HepG2 (cell line): Measurements from ENCODE around the gene ACTN1. TPM values are rescaled to one million over a fixed set of nuclear protein-coding genes. Genes with fewer than 3 reads are reported as not detected.

Experiments used
- ATAC-seq: fragments of 200-7000 bp; cut with Tn5 transposase; 3 replicates; pipeline ENCODE4 v1.9.1; 2020; ENCODE audit warnings: mild to moderate bottlenecking, moderate library complexity
- BruUV-seq: library from RNA; stranded (reverse); fragments of 400-500 nt; replicated peaks from 2 replicates; lab custom pipeline; 2021; lab: Mats Ljungman, UMichigan
- CTCF ChIA-PET: fragments of 300-600 bp; formaldehyde crosslinking; extraction: SDS; loops from one replicate; lab custom pipeline; 2021; ENCODE audit warnings: low total read pairs, inconsistent platforms, low intra/inter-chr PET ratio; lab: Yijun Ruan, JAX
- POLR2A ChIA-PET: fragments of 350-600 bp; sonication (Branson Sonifier 250); formaldehyde crosslinking; loops from one replicate; lab custom pipeline; 2020; ENCODE audit warnings: antibody characterized with exemption, inconsistent platforms; lab: Yijun Ruan, JAX
- DNase-seq: peaks from one replicate; pipeline ENCODE4 v3.0.0-alpha.2; 2015; ENCODE audit warnings: low spot score
- FAIRE-seq: peaks from 3 replicates; lab custom pipeline; 2011; peaks lifted over from hg19 to GRCh38; lab: Jason Lieb, UNC
- H2AFZ ChIP-seq: one replicate; pipeline ENCODE4 v1.6.1; 2011; ENCODE audit warnings: low read length, inconsistent platforms
- H3K27ac ChIP-seq: fragments of 300-600 bp; 3 replicates; pipeline ENCODE4 v1.8.0; 2011; ENCODE audit warnings: mixed run types, mild to moderate bottlenecking, mixed read lengths, low read length, inconsistent platforms; ENCODE audit not compliant: insufficient read depth; ENCODE audit errors: extremely low read length
- H3K27me3 ChIP-seq, 2 experiments: fragments of 200-600 bp in 1 of 2; 2 replicates in 1 of 2; 3 replicates in 1 of 2; pipeline versions ENCODE4 v1.6.0 to v1.8.0; 2011; ENCODE audit warnings: low read length in 2 of 2, mild to moderate bottlenecking in 2 of 2, moderate library complexity in 2 of 2, inconsistent platforms in 1 of 2; ENCODE audit not compliant: insufficient read depth in 2 of 2, control insufficient read depth in 1 of 2
- H3K36me3 ChIP-seq, 2 experiments: fragments of 200-600 bp in 1 of 2; replicated peaks in 1 of 2; 2 replicates in 1 of 2; 3 replicates in 1 of 2; pipeline versions ENCODE4 v1.5.1 to v1.8.0; 2011; ENCODE audit warnings: low read length in 2 of 2, inconsistent platforms in 1 of 2; ENCODE audit not compliant: insufficient read depth in 2 of 2, control insufficient read depth in 1 of 2
- H3K4me1 ChIP-seq: 2 replicates; pipeline ENCODE4 v1.5.1; 2012; ENCODE audit warnings: low read length, inconsistent platforms; ENCODE audit not compliant: insufficient read depth
- H3K4me2 ChIP-seq: 2 replicates; pipeline ENCODE4 v1.6.0; 2011; ENCODE audit warnings: low read depth, low read length, inconsistent platforms
- H3K4me3 ChIP-seq, 3 experiments: fragments of 200-600 bp in 1 of 3; sonication (generic), shearing (Covaris generic) in 1 of 3; replicated peaks in 1 of 3; 2 replicates each; pipeline ENCODE4 v1.5.1; 2011 to 2016; ENCODE audit warnings: low read length in 3 of 3, inconsistent platforms in 2 of 3, low read depth in 2 of 3, mild to moderate bottlenecking in 2 of 3, control low read depth in 1 of 3, mixed read lengths in 1 of 3; ENCODE audit not compliant: insufficient read depth in 1 of 3
- H3K79me2 ChIP-seq: one replicate; pipeline ENCODE4 v1.6.1; 2011; ENCODE audit warnings: low read length, inconsistent platforms; ENCODE audit not compliant: insufficient read depth
- H3K9ac ChIP-seq: 2 replicates; pipeline ENCODE4 v1.6.0; 2011; ENCODE audit warnings: mild to moderate bottlenecking, low read depth, low read length, inconsistent platforms; ENCODE audit not compliant: insufficient read depth
- H3K9me3 ChIP-seq: 2 replicates; pipeline ENCODE4 v1.5.1; 2012; ENCODE audit warnings: mild to moderate bottlenecking, low read length
- H4K20me1 ChIP-seq: 2 replicates; pipeline ENCODE4 v1.6.0; 2011; ENCODE audit warnings: inconsistent platforms, mild to moderate bottlenecking, low read length, moderate library complexity; ENCODE audit not compliant: insufficient read depth
- FLYWCH1 ChIP-seq: sonication (generic); formaldehyde crosslinking; IDR thresholded peaks from 2 replicates; pipeline ENCODE4 v1.8.1; 2023; ENCODE audit warnings: mild to moderate bottlenecking, missing genetic modification reagents
- HNF4G ChIP-seq, 2 experiments: sonication (generic) in 1 of 2; formaldehyde crosslinking in 1 of 2; IDR thresholded peaks; 2 replicates each; pipeline versions ENCODE4 v1.4.0 to v1.6.1; 2011 to 2020; ENCODE audit warnings: borderline replicate concordance in 2 of 2, low read depth in 2 of 2, mild to moderate bottlenecking in 2 of 2, low read length in 1 of 2, missing genetic modification reagents in 1 of 2, moderate library complexity in 1 of 2
- MXD4 ChIP-seq: IDR thresholded peaks from 2 replicates; pipeline ENCODE4 v1.6.1; 2016; ENCODE audit warnings: mild to moderate bottlenecking, missing biosample characterization, missing genetic modification reagents
- NFRKB ChIP-seq: fragments of 450-650 bp; IDR thresholded peaks from 2 replicates; pipeline ENCODE4 v1.6.1; 2017
- POLR2AphosphoS5 ChIP-seq: IDR thresholded peaks from 2 replicates; pipeline ENCODE4 v1.6.1; 2012; ENCODE audit warnings: low read depth, low read length
- PRPF4 ChIP-seq: fragments of 200-400 bp; formaldehyde crosslinking; IDR thresholded peaks from 2 replicates; pipeline ENCODE4 v1.6.1; 2016; ENCODE audit warnings: low read length, low read depth; ENCODE audit not compliant: poor library complexity, severe bottlenecking
- RBM22 ChIP-seq: fragments of 200-400 bp; formaldehyde crosslinking; optimal IDR thresholded peaks from 2 replicates; pipeline ENCODE3; 2017; ENCODE audit warnings: mild to moderate bottlenecking, low read length, moderate library complexity
- TOE1 ChIP-seq: sonication (generic); formaldehyde crosslinking; IDR thresholded peaks from 2 replicates; pipeline ENCODE4 v1.4.0; 2020; ENCODE audit warnings: mild to moderate bottlenecking, missing genetic modification reagents
- ZFP90 ChIP-seq: sonication (generic); formaldehyde crosslinking; IDR thresholded peaks from 2 replicates; pipeline ENCODE4 v1.8.0; 2022; ENCODE audit warnings: missing genetic modification reagents, mild to moderate bottlenecking, inconsistent platforms, borderline replicate concordance
- ZNF10 ChIP-seq: sonication (generic); formaldehyde crosslinking; IDR thresholded peaks from 2 replicates; pipeline ENCODE4 v1.4.0; 2020; ENCODE audit warnings: mild to moderate bottlenecking, low read depth, missing genetic modification reagents, borderline replicate concordance
- ZNF329 ChIP-seq: sonication (generic); formaldehyde crosslinking; IDR thresholded peaks from 2 replicates; pipeline ENCODE4 v1.9.0; 2021; ENCODE audit warnings: low read depth, mild to moderate bottlenecking, missing genetic modification reagents
- ZNF781 ChIP-seq: sonication (generic); formaldehyde crosslinking; IDR thresholded peaks from 2 replicates; pipeline ENCODE4 v1.5.1; 2020; ENCODE audit warnings: borderline replicate concordance, mild to moderate bottlenecking, missing genetic modification reagents; ENCODE audit errors: not compliant biosample characterization
- WGBS: methylation state at CpG from one replicate; pipeline ENCODE4 v1.1.6; 2017; ENCODE audit warnings: low lambda C conversion rate; 5-methylcytosine and 5-hydroxymethylcytosine counted together
- in situ Hi-C: cut with HindIII; loops from 2 replicates; pipeline ENCODE4 v1.10.0; 2017; ENCODE audit warnings: low pct_unique_long_range_greater_than_20kb; ENCODE audit not compliant: extremely low pct_ligation_motif_present
- intact Hi-C: fragments of 100-400 bp; cut with micrococcal nuclease; formaldehyde crosslinking; loops from one replicate; pipeline ENCODE4 v1.10.0; 2022; ENCODE audit not compliant: unreplicated experiment
- polyA plus RNA-seq, 8 experiments: library from polyadenylated mRNA; depleted of rRNA in 3 of 8; stranded (reverse) in 7 of 8; unstranded in 1 of 8; fragments of >200 nt; fragmentation: Illumina TruSeq in 4 of 8; extraction: Trizol in 4 of 8; gene quantifications; 2 replicates each; pipeline versions ENCODE4 v1.2.1 to v1.2.3, GENCODE V29; 2011 to 2016; ENCODE audit warnings: low read depth in 4 of 8, missing spikeins in 1 of 8, mixed read lengths in 1 of 8; ENCODE audit not compliant: insufficient read depth in 1 of 8
- total RNA-seq, 5 experiments: library from RNA; depleted of rRNA; stranded (reverse); fragments of >200 nt; fragmentation: Illumina TruSeq; extraction: Trizol; gene quantifications; 2 replicates each; pipeline ENCODE4 v1.2.3, GENCODE V29; 2016; ENCODE audit warnings: low read depth in 1 of 5
- TF ChIP-seq, protein P1 (sequence below): sonication (generic); formaldehyde crosslinking; conservative IDR thresholded peaks from 2 replicates; pipeline ENCODE4 v1.8.1; 2023; ENCODE audit warnings: missing genetic modification reagents
- TF ChIP-seq, protein P2 (sequence below): sonication (generic); formaldehyde crosslinking; IDR thresholded peaks from 2 replicates; pipeline ENCODE4 v1.4.0; 2020; ENCODE audit warnings: missing genetic modification reagents

The ACTN1 gene
- total and polyA plus RNA-seq, 2 of the 13 experiments (the other 11 are each of a cell fraction or from before 2014, with no cell fraction given) = 58.6 to 162 TPM

DNA sequence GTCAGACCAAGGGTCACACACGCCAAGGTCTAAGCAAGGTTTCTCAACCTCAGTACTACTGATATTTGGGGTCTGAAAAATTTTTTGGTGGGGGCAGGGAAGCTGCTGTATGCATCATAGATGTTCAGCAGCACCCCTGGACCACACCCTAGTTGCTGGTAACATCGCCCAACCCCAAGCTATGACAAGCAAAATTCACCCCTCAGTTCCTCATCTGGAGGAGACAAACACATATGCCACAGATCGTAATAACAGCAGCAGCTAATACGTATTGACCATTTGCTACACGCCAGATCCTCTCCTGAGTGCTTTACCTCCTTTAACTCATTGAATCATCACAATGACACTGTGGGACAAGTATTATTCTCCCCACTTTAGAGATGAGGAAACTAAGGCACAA is 46.4 kb downstream of the ACTN1 start:
- FAIRE-seq = no peak
- Histone ChIP-seq H3K4me1 (peaks cover 69% of the 10 kb centered on the region), H3K27me3 (no peaks in the 10 kb centered on the region), H3K27ac (no peak overlapping the region), H2AFZ (no peak overlapping the region), H3K9ac (no peak overlapping the region), H4K20me1 (peaks cover 15% of the 10 kb centered on the region), H3K36me3 (peaks cover 22 to 23% of the 10 kb centered on the region in 2 experiments; a peak in 4 of 5 replicates), H3K9me3 (no peaks in the 10 kb centered on the region), H3K4me2 (no peak overlapping the region), H3K79me2 (peaks cover 97% of the 10 kb centered on the region), H3K4me3 (no peak overlapping the region)
- peak; percentile 91 for TF ChIP-seq RBM22
- TF ChIP-seq, protein P1, sequence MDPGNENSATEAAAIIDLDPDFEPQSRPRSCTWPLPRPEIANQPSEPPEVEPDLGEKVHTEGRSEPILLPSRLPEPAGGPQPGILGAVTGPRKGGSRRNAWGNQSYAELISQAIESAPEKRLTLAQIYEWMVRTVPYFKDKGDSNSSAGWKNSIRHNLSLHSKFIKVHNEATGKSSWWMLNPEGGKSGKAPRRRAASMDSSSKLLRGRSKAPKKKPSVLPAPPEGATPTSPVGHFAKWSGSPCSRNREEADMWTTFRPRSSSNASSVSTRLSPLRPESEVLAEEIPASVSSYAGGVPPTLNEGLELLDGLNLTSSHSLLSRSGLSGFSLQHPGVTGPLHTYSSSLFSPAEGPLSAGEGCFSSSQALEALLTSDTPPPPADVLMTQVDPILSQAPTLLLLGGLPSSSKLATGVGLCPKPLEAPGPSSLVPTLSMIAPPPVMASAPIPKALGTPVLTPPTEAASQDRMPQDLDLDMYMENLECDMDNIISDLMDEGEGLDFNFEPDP = no peak
- in situ Hi-C loops = no loop called here
- 95% methylated on average over 5 of the region's 5 CpGs for WGBS
- ChIA-PET POLR2A (no interaction called here), CTCF (no interaction called here)
- no peak for ATAC-seq
- no TSS peak for BruUV-seq
- intact Hi-C loops = no loop called here
- no peak for DNase-seq

DNA sequence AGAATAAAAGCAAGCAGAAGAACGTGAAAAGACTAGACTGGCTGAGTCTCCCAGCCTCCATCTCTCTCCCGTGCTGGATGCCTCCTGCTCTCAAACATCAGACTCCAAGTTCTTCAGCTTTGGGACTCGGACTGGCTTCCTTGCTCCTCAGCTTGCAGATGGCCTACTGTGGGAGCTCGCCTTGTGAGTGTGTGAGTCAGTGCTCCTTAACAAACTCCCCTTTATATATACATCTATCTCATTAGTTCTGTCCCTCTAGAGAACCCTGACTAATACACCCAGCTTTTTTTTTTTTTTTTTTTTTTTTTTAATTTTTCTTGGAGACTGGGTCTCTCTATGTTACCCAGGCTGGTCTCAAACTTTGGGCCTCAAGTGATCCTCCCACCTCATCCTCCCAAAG is 46.9 kb downstream of the ACTN1 start:
- POLR2A ChIA-PET = interaction anchor here (0.7 kb wide), 1 partner anchor 259 kb away, joined by 3 read pairs; the partner anchor contains the start of gene EXD2
- H3K9ac ChIP-seq = no peak overlapping the region
- peaks cover 64% of the 10 kb centered on the region for H3K4me1 ChIP-seq
- no peak overlapping the region for H2AFZ ChIP-seq
- no peak overlapping the region for H3K4me2 ChIP-seq
- CTCF ChIA-PET = no interaction called here
- H4K20me1 ChIP-seq = peaks cover 15% of the 10 kb centered on the region
- no peak for ATAC-seq
- H3K79me2 ChIP-seq = peaks cover 97% of the 10 kb centered on the region
- no peak overlapping the region for H3K27ac ChIP-seq
- FAIRE-seq = no peak
- WGBS = 93% methylated on average over 4 of the region's 4 CpGs
- no peaks in the 10 kb centered on the region for H3K27me3 ChIP-seq
- intact Hi-C loops (no loop called here), in situ Hi-C loops (no loop called here)
- peaks cover 22 to 26% of the 10 kb centered on the region in 2 experiments; a peak in 4 of 5 replicates for H3K36me3 ChIP-seq
- BruUV-seq = no TSS peak
- DNase-seq = no peak
- no peak overlapping the region for H3K4me3 ChIP-seq
- no peaks in the 10 kb centered on the region; the same call in 1 of the 2 replicates for H3K9me3 ChIP-seq
- TF ChIP-seq PRPF4 (no peak), ZNF10 (CRISPR knock-in tag) (no peak), FLYWCH1 (no peak), ZNF781 (CRISPR knock-in tag) (no peak), POLR2AphosphoS5 (no peak), NFRKB (no peak), MXD4 (CRISPR knock-in tag) (no peak), TOE1 (CRISPR knock-in tag) (no peak), ZNF329 (CRISPR knock-in tag) (no peak), HNF4G (IDR thresholded peaks at IDR 0.05; ENCODE audit: borderline replicate concordance, low read depth, low read length) (no peak), HNF4G (CRISPR knock-in tag; IDR thresholded peaks at IDR 0.05; ENCODE audit: borderline replicate concordance, low read depth) (no peak), ZFP90 (CRISPR knock-in tag) (no peak)
- TF ChIP-seq, protein P2, sequence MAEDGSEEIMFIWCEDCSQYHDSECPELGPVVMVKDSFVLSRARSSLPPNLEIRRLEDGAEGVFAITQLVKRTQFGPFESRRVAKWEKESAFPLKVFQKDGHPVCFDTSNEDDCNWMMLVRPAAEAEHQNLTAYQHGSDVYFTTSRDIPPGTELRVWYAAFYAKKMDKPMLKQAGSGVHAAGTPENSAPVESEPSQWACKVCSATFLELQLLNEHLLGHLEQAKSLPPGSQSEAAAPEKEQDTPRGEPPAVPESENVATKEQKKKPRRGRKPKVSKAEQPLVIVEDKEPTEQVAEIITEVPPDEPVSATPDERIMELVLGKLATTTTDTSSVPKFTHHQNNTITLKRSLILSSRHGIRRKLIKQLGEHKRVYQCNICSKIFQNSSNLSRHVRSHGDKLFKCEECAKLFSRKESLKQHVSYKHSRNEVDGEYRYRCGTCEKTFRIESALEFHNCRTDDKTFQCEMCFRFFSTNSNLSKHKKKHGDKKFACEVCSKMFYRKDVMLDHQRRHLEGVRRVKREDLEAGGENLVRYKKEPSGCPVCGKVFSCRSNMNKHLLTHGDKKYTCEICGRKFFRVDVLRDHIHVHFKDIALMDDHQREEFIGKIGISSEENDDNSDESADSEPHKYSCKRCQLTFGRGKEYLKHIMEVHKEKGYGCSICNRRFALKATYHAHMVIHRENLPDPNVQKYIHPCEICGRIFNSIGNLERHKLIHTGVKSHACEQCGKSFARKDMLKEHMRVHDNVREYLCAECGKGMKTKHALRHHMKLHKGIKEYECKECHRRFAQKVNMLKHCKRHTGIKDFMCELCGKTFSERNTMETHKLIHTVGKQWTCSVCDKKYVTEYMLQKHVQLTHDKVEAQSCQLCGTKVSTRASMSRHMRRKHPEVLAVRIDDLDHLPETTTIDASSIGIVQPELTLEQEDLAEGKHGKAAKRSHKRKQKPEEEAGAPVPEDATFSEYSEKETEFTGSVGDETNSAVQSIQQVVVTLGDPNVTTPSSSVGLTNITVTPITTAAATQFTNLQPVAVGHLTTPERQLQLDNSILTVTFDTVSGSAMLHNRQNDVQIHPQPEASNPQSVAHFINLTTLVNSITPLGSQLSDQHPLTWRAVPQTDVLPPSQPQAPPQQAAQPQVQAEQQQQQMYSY (CRISPR knock-in tag) = no peak
